H1 (cell line): ENCODE data around the gene ZMYM4. TPM values are rescaled to one million over a fixed set of nuclear protein-coding genes. Genes with fewer than 3 reads are reported as not detected.

Experiments
- BRCA1 ChIP-seq: IDR thresholded peaks from 2 replicates; pipeline ENCODE4 v1.6.1; 2012; ENCODE audit warnings: low read depth, low read length, improper control_type of control experiment
- POU5F1 ChIP-seq: IDR thresholded peaks from 2 replicates; pipeline ENCODE4 v1.6.1; 2011; ENCODE audit warnings: low read depth, mild to moderate bottlenecking, low read length, moderate library complexity
- SUZ12 ChIP-seq: fragments of 200-600 bp; sonication (generic); IDR thresholded peaks from 2 replicates; pipeline ENCODE4 v1.6.1; 2012; ENCODE audit warnings: mild to moderate bottlenecking, inconsistent platforms, low read length, moderate library complexity, mixed read lengths
- polyA plus RNA-seq, 7 experiments: library from polyadenylated mRNA; depleted of rRNA in 3 of 7; stranded (reverse) in 5 of 7; unstranded in 2 of 7; fragments of >200 nt in 5 of 7; fragments of 200-250 nt in 2 of 7; gene quantifications; 1 replicate in 5 of 7; 2 replicates in 1 of 7; 4 replicates in 1 of 7; pipeline versions ENCODE4 v1.2.1 to v1.2.3, GENCODE V29; 2011 to 2013; ENCODE audit warnings: missing spikeins in 2 of 7, mixed read lengths in 2 of 7
- total RNA-seq: library from RNA; stranded (reverse); fragmentation: NEBNext Ultra II Directional; extraction: Animal tissue kit (Norgen Biotek cat#: 25700); gene quantifications from 2 replicates; pipeline ENCODE4 v1.2.1, GENCODE V29; 2021

Gene ZMYM4
- total and polyA plus RNA-seq, 2 of the 8 experiments (the other 6 are each of a cell fraction or from before 2014, with no cell fraction given), result 16.7 to 81.3 TPM

DNA sequence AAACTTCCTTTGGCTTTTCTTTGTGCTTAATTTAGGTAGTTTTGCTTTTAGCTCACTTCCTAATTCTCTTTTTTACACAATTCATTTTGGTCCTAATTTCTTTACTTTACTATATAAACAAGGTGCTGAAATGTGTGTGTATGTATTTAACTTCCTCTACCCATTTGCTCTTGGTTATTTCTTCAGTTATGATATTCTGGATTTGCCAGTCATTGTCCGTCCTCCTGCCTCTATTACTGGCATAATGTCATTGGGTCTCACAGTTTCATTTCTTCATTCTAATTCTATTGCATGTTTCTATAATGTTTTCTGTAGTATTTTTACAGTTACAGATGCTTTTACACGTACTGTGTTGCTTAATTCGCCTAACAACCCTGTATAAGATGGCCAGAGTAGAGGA is 96.2 kb downstream of the ZMYM4 start (continued):
- no peak for TF ChIP-seq BRCA1
- TF ChIP-seq SUZ12, result no peak
- no peak for TF ChIP-seq POU5F1
